Measurements from ENCODE around the gene OTOF.

The OTOF gene

DNA sequence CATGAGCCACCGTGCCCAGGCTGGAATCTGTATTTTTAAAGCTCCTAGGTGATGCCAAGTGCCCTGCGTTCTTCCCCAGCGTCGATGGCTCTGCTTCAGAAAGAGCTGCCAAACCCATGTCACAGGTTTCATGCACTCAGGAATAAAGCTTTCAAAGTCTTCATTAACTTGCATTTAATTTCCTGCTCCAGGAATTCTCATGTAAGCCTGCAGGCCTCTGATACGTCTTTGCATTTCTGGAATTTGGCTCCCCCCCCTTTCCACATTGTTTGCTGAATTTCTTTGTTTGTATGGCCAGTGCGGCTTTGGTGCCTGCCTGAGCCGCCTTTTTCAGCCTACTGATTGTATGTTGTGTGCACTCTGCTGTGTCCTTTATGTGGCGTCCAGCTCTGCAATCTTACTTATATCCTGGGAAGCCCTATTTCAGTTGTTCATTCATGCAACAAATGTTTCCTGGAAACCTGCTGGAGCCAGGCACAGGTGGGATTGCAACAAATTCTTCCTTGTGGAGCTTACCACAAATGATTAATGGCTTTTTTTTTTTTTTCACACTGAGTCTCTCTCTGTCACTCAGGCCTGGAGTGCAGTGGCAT lies 17.9 kb upstream of the OTOF start:
- peak; percentile 47 for DNase-seq

- DNase-seq = no peak
These were observed 17.0 kb upstream of the OTOF start for GRCh38 chr2:26494891-26495290.

GRCh38 chr2:26494199-26494598 lies 16.3 kb upstream of the OTOF start:
- DNase-seq = no peak

GRCh38 chr2:26493566-26493965 lies 15.6 kb upstream of the OTOF start:
- DNase-seq = no peak

- no peak for DNase-seq
These were observed 15.0 kb upstream of the OTOF start for GRCh38 chr2:26492749-26493515.

DNA sequence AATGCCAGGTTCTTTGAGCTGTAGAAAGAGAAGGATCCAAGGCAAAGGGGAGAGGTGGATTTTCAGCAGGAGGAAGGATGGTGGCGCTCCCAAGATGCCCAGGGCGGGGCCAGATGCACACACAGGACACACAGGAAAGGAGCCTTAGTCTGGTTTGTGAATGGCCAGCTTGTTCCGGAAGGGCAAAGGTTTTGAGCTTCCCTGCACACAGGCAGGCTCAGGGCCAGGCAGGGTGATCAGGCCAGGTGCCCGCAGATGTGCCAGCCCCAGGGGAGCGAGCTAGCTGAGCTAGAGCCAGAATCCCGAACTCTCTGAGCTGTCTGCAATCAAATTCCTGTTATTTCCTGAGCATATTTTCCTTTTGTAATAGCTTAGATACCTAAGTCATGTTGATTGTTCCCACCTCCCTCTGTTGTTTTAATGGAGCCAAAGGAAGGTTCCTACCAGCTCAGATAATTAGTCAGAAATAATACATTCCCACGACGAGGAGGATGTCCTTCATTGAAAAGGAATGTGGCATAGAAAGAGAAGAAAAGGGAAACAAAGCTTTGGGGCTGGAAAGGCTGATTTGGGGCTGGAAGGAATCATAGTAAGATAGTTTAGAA lies 13.7 kb upstream of the OTOF start:
- DNase-seq = no peak

DNA sequence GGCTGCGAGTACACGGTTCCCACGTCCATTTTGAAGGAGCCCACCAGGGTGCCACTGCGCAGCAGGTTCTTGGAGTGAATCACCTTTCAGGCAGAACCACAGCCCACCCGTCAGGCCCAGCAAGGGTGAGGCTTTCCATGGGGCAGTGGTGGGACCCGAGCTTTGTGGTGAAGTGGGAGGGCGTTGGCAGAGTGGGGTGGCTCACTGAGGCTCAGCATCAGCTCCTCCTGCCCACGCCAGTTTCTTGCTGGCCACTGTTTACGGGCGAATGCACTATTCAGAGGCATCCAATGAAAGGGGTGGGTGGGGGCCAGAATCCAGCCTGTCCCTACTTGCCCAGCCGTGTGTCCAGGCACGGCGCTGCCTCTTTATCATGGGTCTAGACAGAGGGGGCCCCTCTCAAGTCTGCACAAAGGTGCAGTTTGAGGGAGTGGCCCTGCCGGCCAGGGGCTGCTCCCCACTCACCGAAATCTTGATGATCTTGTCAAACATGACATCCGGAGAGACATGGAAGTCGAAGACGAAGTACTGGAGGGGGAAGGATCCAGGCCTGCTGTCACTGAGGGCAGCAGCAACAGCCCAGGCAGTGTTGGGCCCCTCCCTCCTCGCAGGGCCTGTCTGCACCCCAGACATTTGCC lies 11.4 kb upstream of the OTOF start:
- no peak for DNase-seq

DNA sequence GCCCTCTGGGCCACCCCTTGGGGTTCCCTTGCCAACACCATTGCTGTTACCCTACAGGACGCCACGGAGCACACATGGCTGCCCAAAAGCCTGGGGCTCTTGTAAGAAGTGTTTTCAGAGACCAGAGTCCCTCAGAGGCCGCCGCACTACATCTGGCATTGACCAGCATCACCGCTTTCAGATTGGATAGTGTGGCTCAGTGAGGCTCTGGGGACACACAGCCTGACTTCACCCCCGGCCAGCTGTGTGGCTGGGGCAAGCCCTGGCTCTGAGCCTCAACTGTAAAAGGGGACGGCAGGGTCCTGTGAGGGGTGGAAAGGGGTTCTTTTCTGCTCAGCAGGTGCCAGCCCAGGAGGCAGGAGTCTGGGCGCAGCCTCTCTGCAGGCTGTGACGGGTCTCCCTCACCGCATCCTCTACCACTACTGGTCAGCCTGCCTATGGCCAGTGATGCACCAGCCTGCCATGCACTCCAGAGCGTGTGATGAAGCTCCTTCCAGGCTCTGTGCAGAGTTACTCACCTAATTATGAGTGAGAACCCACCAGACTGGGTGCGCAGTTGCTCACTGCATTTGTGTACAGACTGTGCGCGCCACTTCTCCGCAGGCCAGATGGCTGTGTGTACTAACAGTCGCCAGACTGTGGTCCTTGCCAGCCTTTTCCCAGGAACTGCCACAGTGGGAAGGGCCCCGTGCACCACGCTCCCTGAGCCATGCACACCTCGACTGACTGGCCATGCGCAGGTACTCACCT lies 10.7 kb upstream of the OTOF start:
- no peak for DNase-seq

GRCh38 chr2:26487192-26487591 lies 9.3 kb upstream of the OTOF start:
- no peak for DNase-seq

GRCh38 chr2:26486789-26487188 lies 8.9 kb upstream of the OTOF start:
- DNase-seq = no peak

DNA sequence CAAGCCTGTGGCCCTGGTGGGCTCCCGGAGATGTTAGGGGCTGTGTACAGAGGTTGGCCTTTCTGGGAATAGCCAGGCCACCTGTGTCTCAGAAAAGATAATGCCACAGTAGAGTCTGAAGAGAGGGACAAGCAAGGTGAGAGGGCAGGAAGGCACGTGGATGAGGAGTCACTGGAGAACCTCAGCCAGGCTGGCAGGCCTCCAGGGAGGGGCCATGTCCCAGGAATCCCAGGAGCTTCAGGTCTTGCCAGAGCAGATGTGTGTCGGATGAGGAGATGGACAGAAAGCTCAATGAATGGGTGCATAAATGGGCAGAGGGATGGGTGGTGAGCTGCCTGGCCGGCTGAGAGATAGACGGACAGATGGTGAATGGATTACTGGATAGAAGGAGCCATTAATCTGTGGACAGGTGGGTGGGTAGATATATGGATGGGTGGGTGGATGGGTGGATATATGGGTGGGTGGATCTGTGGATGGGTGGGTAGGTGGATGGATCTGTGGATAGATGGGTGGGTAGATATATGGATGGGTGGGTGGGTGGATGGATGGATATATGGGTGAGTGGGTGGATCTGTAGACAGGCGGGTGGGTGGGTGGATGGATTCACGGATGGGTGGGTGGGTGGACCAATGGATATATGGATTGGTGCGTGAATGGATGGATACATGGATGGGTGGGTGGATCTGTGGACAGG lies 7.9 kb upstream of the OTOF start:
- no peak for DNase-seq

GRCh38 chr2:26485099-26485498 lies 7.2 kb upstream of the OTOF start:
- no peak for DNase-seq

- no peak for DNase-seq
These were observed 6.7 kb upstream of the OTOF start for GRCh38 chr2:26484579-26484978.

DNA sequence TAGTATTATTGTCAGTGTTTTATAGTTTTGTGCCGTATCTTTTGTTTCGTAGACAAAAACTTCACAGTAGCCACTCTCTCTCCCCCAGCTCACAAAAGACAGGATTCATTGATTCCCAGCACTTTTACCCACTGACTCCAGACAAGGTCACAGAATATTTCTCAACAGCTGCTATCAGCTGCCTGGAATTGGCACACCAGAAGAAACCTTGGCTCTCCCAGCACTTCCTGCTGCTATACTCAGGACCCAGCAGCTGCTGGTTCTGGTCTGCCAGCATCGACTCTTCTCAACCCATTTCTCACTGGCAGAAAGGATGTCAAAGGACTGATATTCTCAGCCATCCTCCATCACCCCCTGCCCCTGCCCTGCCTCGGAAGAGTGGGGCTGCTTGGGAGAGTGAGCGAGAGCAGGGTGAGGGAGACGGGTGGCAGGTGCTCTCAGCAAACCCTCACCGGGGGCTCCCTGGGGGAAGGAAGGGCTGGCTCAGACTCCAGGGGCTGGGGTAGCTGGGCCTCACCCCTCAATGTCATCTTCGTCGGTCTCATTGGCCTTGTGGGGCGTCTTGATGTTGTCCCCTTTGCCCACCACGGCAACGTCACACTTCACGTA lies 6.1 kb upstream of the OTOF start:
- no peak for DNase-seq

GRCh38 chr2:26483516-26483915 lies 5.6 kb upstream of the OTOF start:
- DNase-seq = no peak

GRCh38 chr2:26483027-26483326 lies 5.1 kb upstream of the OTOF start:
- no peak for DNase-seq

GRCh38 chr2:26482211-26483026 lies 4.5 kb upstream of the OTOF start:
- DNase-seq = no peak

DNA sequence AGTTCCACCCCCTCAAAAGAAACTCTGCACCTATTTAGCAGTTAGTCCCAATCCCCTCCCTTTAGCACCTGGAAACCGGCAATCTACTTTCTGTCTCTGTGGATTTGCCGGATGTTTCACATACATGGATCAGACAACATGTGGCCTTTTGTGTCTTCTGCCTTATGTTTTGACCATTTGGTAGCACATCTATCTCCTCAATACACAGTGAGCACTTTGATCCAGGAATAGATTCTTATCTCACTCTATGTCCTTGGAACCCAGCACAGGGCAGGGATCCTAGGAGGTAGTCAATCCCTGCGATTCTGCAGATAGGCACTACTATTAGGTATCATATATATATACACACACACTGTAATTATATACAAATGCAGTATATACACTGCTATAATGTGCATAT lies 3.8 kb upstream of the OTOF start:
- no peak for DNase-seq

- DNase-seq = no peak
These were observed 2.9 kb upstream of the OTOF start for GRCh38 chr2:26480566-26481423.

DNA sequence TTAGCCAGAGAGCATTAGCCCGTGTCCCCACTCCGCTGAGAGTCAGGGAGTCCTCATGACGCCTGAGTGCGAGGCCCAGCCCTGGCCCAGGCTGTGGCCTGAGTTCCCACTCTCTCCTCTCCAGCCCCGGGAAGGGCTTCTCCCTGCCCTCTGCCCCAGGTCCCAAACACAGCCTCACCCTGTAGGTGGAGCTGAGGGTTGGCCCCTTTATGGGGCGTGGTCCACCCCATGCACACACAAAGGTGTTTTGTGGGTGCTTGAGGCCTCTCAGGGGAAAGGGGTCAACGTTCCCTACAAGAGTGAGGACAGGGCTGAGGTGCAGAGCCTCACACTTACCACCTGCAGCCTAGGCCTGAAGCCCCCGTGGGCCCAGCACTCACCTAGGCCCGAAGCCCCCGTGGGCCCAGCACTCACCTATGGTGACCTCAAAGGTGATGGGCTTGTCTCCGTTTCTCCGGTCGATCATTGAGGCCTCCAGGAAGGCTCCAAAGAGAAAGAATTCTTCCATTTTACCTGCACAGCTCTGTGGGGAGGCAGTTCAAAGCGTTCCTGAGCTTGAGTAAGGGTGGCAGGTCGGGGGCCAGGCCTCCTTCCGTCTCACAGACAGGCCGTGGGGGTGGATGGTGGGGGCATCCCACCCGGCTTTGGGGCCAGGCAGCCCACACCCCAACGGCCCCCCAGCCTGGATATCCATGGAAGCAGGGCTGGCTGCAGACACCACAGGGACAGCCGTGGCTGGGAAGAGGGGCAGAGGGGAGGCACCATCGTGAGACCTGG lies 2.1 kb upstream of the OTOF start:
- DNase-seq = no peak
